GM12872 (cell line): ENCODE results near the gene COL11A2.

Source experiments
- TF ChIP-seq, protein P1 (sequence below): IDR thresholded peaks from 3 replicates; pipeline ENCODE4 v1.5.1; 2011; ENCODE audit warnings: low read depth, mild to moderate bottlenecking, low read length, moderate library complexity; ENCODE audit not compliant: insufficient read depth

Gene COL11A2

DNA sequence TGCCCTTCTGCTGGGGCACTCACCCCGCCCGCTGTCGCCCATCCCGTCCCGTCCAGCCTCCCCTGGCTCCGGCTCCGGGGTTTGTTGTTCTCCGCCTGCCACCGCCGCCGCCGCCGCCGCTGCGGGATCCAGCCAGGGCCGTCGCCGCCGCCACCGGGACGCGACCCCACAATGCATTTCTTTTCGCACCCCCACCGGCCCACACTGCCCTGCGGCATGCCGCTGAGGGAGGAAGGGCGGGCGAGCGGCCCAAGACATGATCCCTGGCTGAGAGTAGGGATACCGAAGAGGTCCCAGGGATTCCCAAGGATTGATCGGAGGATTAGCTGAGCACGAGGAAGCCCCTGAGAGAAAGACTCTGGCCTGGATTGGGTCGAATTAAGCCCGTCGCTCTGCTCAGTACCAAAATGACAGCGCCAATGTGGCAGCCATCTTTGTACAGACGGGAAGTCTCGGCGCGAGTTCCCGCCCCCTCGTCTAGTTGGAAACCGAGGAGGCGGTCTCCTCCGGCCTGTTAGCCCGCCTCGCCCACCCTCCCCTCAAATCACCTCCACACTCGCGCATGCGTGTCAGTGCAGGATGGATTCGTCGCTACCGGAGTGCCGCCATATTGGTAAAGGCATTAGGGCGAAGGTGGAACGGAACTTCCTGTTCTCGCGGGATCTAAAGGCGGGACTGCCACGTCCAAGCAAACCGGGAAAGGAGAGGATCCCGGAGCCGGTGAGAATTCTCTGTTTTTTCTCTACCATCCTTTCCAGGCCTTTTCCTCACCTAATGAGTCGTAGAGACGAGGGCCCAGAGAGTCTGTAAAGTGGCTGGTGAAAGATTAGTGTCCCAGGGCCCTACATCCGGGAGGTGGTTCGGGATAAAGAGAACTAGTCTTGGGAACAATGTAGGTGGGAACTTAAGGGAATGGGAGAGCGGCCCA is 8.2 kb upstream of the COL11A2 start, which contains the start of the genes RXRB and SLC39A7:
Gene RXRB, minus strand, starts transcription at position 447 of the 928 bp plus-strand sequence. Its CDS starts 189 bp downstream, at position 258.
Gene SLC39A7, plus strand, starts transcription at position 649 of the 928 bp plus-strand sequence. CDS start 379 bp downstream, outside the sequence.
- TF ChIP-seq, protein P1, sequence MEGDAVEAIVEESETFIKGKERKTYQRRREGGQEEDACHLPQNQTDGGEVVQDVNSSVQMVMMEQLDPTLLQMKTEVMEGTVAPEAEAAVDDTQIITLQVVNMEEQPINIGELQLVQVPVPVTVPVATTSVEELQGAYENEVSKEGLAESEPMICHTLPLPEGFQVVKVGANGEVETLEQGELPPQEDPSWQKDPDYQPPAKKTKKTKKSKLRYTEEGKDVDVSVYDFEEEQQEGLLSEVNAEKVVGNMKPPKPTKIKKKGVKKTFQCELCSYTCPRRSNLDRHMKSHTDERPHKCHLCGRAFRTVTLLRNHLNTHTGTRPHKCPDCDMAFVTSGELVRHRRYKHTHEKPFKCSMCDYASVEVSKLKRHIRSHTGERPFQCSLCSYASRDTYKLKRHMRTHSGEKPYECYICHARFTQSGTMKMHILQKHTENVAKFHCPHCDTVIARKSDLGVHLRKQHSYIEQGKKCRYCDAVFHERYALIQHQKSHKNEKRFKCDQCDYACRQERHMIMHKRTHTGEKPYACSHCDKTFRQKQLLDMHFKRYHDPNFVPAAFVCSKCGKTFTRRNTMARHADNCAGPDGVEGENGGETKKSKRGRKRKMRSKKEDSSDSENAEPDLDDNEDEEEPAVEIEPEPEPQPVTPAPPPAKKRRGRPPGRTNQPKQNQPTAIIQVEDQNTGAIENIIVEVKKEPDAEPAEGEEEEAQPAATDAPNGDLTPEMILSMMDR = no peak

DNA sequence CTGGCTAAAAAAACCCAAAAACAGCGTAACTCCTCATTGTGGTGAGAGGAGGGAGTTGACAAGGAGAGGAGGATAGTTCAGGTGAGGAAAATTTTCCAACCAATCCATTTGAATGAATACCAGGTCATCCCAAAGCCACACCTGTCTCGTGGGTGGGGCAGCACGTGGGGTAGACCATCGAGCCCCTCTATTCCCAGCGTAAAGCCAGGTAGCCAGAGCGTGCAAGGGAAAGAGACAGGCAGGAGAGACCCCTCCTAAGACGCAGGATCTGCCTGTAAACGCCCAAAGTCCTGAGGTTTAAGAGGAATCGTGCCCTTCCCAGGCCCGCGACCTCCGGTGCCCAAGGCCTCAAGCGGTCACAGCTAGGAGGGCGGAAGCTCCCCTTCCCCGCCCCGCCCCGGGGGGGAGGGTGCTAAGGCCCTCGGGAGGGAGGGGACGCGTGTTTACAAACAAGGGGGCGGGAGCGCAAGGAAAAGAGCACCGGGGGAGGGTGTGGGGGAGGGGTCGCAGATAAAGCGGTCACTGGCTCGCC is 7.5 kb upstream of the COL11A2 start:
- TF ChIP-seq, protein P1 = no peak

DNA sequence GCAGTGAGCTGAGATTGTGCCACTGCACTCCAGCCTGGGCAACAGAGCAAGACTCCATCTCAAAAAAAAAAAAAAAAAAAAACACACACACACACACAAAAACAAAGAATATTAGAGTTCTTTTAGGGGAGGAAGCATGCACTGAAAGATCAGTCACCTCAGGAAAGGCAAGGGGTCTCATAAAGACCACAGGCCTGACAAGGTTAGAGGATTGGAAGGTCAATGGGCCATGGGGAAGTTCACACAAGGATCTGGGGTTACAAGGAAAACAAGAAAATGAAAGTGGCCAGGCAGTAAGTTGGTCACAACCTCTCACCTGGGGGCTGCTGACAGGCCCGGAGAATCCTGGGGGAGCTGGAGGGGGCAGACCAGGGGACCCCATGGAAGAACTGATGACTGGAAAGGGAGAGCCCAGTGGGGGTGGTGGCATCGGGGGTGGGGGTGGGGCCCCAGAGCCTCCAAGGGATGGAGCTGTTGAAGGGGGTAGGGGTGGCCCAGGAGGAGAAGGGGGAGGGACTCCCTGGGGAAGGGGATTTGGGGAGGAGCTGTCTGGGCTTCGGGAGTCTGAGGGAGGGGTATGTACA is 6.7 kb upstream of the COL11A2 start:
- TF ChIP-seq, protein P1 = no peak

DNA sequence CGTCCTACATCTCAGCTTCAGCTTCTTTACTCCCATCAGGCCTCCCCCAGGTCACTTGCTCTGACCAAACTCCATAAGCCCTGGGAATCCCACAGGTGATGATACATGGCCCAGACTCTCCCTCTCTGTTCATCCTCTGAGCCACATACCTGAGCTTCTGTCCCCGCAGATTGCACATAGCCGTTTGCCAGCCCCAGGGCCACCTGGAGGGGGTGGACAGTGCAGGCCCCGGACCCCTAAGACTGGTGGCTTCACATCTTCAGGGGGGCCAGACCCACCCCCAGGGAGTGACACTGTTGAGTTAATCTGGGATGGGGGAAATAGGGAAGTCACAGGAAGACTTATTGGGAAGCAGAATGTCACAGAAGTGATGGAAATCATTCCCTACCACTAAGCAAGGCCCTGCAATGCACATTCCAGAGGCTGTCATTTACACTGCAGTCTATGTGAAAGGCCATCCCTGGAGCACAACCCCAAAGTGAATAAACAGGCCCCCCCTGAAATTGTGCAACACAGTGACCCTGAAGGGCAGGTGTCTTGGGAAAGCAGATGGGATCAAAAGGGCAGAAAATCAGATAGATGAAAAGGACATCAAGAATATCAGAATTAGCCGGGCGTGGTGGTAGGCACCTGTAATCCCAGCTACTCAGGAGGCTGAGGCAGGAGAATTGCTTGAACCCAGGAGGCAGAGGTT is 6.0 kb upstream of the COL11A2 start:
- TF ChIP-seq, protein P1 = no peak

DNA sequence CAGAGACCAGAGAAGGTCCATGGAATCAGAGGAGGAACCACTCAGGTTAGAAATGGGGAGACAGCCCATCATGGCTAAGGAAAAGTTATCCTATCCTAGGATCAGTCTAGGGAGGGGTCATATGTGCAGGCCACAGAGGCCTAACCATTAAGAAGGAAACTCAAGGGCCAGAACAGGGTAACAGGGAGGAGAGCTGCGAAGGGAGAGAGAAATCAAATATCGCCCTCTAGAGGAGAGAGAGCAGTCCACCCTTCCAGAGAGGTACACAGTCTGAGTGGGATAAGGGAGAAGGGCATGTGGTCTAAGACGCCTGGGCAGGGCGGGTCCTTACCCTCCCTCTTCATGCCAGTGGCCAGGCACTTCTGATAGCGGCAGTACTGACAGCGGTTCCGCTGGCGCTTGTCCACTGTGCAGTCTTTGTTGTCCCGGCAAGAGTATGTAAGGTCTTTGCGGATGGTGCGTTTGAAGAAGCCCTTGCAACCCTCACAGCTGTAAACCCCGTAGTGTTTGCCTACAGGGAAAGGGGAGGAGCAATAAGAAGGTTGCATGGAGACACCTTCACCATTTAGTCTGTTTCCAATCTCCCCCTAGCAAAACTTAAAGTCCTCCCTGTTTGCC is 5.3 kb upstream of the COL11A2 start:
- TF ChIP-seq, protein P1 = peak; percentile 83

DNA sequence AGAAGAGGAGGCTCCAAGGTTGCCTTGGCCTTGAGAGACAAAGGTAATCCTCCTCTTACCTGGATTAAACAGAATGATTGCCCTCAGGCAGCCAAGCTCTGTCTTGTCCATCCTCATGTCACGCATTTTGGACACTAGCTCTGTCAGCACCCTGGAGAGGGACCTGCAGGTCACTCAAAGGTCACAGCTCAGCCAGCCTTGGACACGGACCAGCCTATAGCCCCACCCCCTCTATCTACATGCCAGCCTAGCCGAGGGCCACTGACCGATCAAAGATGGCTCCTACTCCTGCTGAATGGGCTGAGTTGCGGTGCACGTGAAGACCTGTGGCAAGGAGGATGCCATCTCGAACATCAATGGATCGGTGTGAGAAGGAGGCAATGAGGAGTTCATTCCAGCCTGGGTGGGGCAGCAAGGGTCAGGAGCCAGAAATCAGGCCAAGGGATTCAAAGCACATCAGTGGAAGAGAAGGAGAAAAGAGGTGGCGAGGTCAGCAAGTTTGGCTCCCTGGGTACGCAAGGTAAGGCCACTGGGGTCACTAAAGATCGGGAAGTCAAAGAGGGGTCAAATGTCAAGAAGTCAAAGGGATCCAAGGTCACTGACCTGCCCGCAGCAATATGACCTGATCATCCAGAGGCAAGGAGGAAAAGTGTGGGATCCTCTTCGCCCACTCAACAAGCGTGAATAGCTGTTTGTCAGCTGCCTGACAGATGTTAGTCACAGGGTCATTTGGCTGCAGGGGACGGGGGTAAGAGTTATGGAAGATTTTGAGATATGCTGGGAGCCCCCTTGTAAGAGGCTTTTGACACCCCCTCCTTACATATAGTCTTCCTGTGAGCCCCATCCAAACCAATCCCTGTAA is 3.3 kb upstream of the COL11A2 start:
- TF ChIP-seq, protein P1 = no peak
